ENCODE data around the gene REC114.

The REC114 gene

GRCh38 chr15:73607843-73608242 lies 164.9 kb downstream of the REC114 start:
- no peak for DNase-seq

DNA sequence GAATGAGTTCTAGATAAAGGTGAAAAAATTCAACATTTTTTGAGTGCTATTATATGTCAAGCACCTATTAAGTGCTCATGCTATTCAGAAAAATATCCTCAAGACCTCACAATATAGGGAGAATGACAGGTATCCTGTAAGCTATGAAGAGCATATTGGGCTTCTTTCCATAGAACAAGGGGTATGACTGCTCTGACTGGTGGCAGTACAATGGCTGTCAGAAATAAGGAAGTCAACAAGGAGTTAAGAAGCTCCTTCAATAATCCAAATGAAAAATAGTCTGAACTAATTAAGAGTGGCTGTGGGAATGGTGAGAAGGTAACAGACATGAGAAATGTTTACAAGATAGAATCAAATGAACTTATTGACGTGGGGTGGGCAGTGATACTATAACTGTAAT lies 165.5 kb downstream of the REC114 start:
- no peak for DNase-seq

GRCh38 chr15:73608941-73609340 lies 166.0 kb downstream of the REC114 start:
- DNase-seq: no peak

Data from activated CD4-positive, alpha-beta T cell treated with anti-CD3 and anti-CD28 coated beads for 1 hour (primary cell).